ENCODE results near the gene PRCP.
"Not testable (repeated sequence)": the region's sequence is repeated elsewhere in the genome, so short reads cannot be mapped to it uniquely, and the experiment has no call there.

PRCP gene

GRCh38 chr11:82857145-82857544, 43.1 kb downstream of the PRCP start:
- no peak for TF ChIP-seq CTCF (IDR thresholded peaks at IDR 0.05; ENCODE audit: extremely low read depth, missing control alignments)
- DNase-seq (ENCODE audit: low spot score): no peak

- no peak for TF ChIP-seq CTCF (IDR thresholded peaks at IDR 0.05; ENCODE audit: extremely low read depth, missing control alignments)
- no peak for DNase-seq (ENCODE audit: low spot score)
These were observed 44.6 kb downstream of the PRCP start for GRCh38 chr11:82855616-82856015.

- DNase-seq (ENCODE audit: low spot score): not testable (repeated sequence)
These were observed 45.3 kb downstream of the PRCP start for GRCh38 chr11:82854916-82855315.

GRCh38 chr11:82854242-82854641, 46.0 kb downstream of the PRCP start:
- no peak for TF ChIP-seq CTCF (IDR thresholded peaks at IDR 0.05; ENCODE audit: extremely low read depth, missing control alignments)
- DNase-seq (ENCODE audit: low spot score): no peak

GRCh38 chr11:82848829-82849228, 51.4 kb downstream of the PRCP start:
- no peak for TF ChIP-seq CTCF (IDR thresholded peaks at IDR 0.05; ENCODE audit: extremely low read depth, missing control alignments)
- DNase-seq (ENCODE audit: low spot score): no peak

GRCh38 chr11:82845356-82846353, 54.6 kb downstream of the PRCP start:
- no peak for TF ChIP-seq CTCF (IDR thresholded peaks at IDR 0.05; ENCODE audit: extremely low read depth, missing control alignments)
- DNase-seq (ENCODE audit: low spot score): no peak

- TF ChIP-seq CTCF (IDR thresholded peaks at IDR 0.05; ENCODE audit: extremely low read depth, missing control alignments): no peak
- DNase-seq (ENCODE audit: low spot score): no peak
These were observed 57.0 kb downstream of the PRCP start for GRCh38 chr11:82843057-82843795.

Data from GM20000 (cell line).